Adipose tissue (tissue), 3 donors: Measurements from ENCODE around the gene VSIG10. TPM values are rescaled to one million over a fixed set of nuclear protein-coding genes. Genes with fewer than 3 reads are reported as not detected.
"Not testable (repeated sequence)": the region's sequence is repeated elsewhere in the genome, so short reads cannot be mapped to it uniquely, and the experiment has no call there.

Experiments used
- H3K27ac ChIP-seq: one replicate; pipeline ENCODE4 v1.5.1; 2013; ENCODE audit warnings: low read depth, low read length
- WGBS, 3 donors: extraction: QIAGEN DNeasy Blood & Tissue Kit; methylation state at CpG; one replicate each; pipeline ENCODE4 v1.1.7; 2013; 5-methylcytosine and 5-hydroxymethylcytosine counted together
- polyA plus RNA-seq, 3 donors: library from polyadenylated mRNA; stranded (reverse); fragments of 200-250 nt; gene quantifications; one replicate each; pipeline ENCODE4 v1.2.3, GENCODE V29; 2013
- donor health status: healthy with polysubstance abuse.
- donor health status: Bipolar disorder and iron deficiency.
- donor health status: healthy.

The VSIG10 gene
- polyA plus RNA-seq, 3 donors, result 10.8 to 18.9 (median 18.3) TPM

- 9 to 26% (median 26%) methylated on average over 8 of the region's 8 CpGs for WGBS, 3 donors
- no peak overlapping the region for H3K27ac ChIP-seq
Measured at GRCh38 chr12:118120579-118121363, 17.0 kb upstream of the VSIG10 start.

GRCh38 chr12:118119449-118119879 lies 15.7 kb upstream of the VSIG10 start:
- WGBS, 3 donors, result 88 to 91% (median 89%) methylated on average over 10 of the region's 10 CpGs
- no peak overlapping the region for H3K27ac ChIP-seq

- WGBS, 3 donors, result 85 to 86% (median 85%) methylated on average over 1 of the region's 1 CpG
- no peak overlapping the region for H3K27ac ChIP-seq
Measured at GRCh38 chr12:118109088-118109487, 5.3 kb upstream of the VSIG10 start.

GRCh38 chr12:118107694-118108093 lies 3.9 kb upstream of the VSIG10 start:
- H3K27ac ChIP-seq, result no peak overlapping the region
- WGBS, 3 donors, result 89 to 97% (median 94%) methylated on average over 8 of the region's 8 CpGs

- WGBS, 3 donors, result 39 to 86% (median 66%) methylated on average over 4 of the region's 4 CpGs
- H3K27ac ChIP-seq, result no peak overlapping the region
Measured at GRCh38 chr12:118107011-118107410, 3.2 kb upstream of the VSIG10 start.

- 0 to 1% (median 0%) methylated on average over 30 to 32 of the region's 32 CpGs for WGBS, 3 donors
Measured at GRCh38 chr12:118103201-118103600, 610 bp downstream of the VSIG10 start.

GRCh38 chr12:118102609-118103008 lies 1.2 kb downstream of the VSIG10 start:
- WGBS, 3 donors, result 34 to 44% (median 38%) methylated on average over 5 of the region's 5 CpGs
- H3K27ac ChIP-seq, result no peak overlapping the region

More at GRCh38 chr12:118103201-118103600, 610 bp downstream of the VSIG10 start:
- H3K27ac ChIP-seq, result no peak overlapping the region

- 75 to 88% (median 83%) methylated on average over 6 of the region's 6 CpGs for WGBS, 3 donors
- H3K27ac ChIP-seq, result no peak overlapping the region
Measured at GRCh38 chr12:118102070-118102469, 1.7 kb downstream of the VSIG10 start.

- H3K27ac ChIP-seq, result no peak overlapping the region
- 92 to 95% (median 94%) methylated on average over 3 of the region's 3 CpGs for WGBS, 3 donors
Measured at GRCh38 chr12:118101051-118101450, 2.8 kb downstream of the VSIG10 start.

GRCh38 chr12:118098911-118099671 lies 4.7 kb downstream of the VSIG10 start:
- H3K27ac ChIP-seq, result no peak overlapping the region
- 85 to 92% (median 90%) methylated on average over 12 of the region's 12 CpGs for WGBS, 3 donors

GRCh38 chr12:118098401-118098800 lies 5.4 kb downstream of the VSIG10 start:
- no peak overlapping the region for H3K27ac ChIP-seq
- 86 to 91% (median 90%) methylated on average over 3 of the region's 3 CpGs for WGBS, 3 donors

- no peak overlapping the region for H3K27ac ChIP-seq
- 91 to 96% (median 95%) methylated on average over 3 of the region's 3 CpGs for WGBS, 3 donors
Measured at GRCh38 chr12:118094039-118094438, 9.8 kb downstream of the VSIG10 start.

GRCh38 chr12:118089782-118090181 lies 14.0 kb downstream of the VSIG10 start:
- no peak overlapping the region for H3K27ac ChIP-seq
- WGBS, 3 donors, result 89 to 95% (median 95%) methylated on average over 9 of the region's 9 CpGs

- 86 to 96% (median 89%) methylated on average over 9 of the region's 9 CpGs for WGBS, 3 donors
- H3K27ac ChIP-seq, result no peak overlapping the region
Measured at GRCh38 chr12:118082161-118082560, 21.6 kb downstream of the VSIG10 start.

GRCh38 chr12:118081521-118081920 lies 22.3 kb downstream of the VSIG10 start:
- H3K27ac ChIP-seq, result not testable (repeated sequence)
- WGBS, 3 donors, result 93 to 98% (median 94%) methylated on average over 9 of the region's 9 CpGs

GRCh38 chr12:118073768-118074167 lies 30.0 kb downstream of the VSIG10 start:
- no peak overlapping the region for H3K27ac ChIP-seq
- 89 to 96% (median 92%) methylated on average over 4 of the region's 4 CpGs for whole genome bisulfite sequencing, 3 donors

GRCh38 chr12:118070650-118071049 lies 33.2 kb downstream of the VSIG10 start:
- 73 to 95% (median 90%) methylated on average over 3 of the region's 3 CpGs for WGBS, 3 donors
- H3K27ac ChIP-seq, result no peak overlapping the region

GRCh38 chr12:118068445-118068844 lies 35.4 kb downstream of the VSIG10 start:
- WGBS, 3 donors, result 68 to 96% (median 80%) methylated on average over 2 of the region's 2 CpGs
- H3K27ac ChIP-seq, result no peak overlapping the region

- WGBS, 3 donors, result 45 to 80% (median 66%) methylated on average over 1 of the region's 1 CpG
- no peak overlapping the region for H3K27ac ChIP-seq
Measured at GRCh38 chr12:118065380-118065779, 38.4 kb downstream of the VSIG10 start.
